Neuronal stem cell (in vitro differentiated cells): ENCODE results near the gene TCF7L1.
A peak's percentile ranks its signal among the peaks of the same experiment; 100 is the strongest.

Source experiments
- DNase-seq: peaks from one replicate; pipeline ENCODE4 v3.0.0-alpha.2; 2013; ENCODE audit warnings: low spot score
- H2AFZ ChIP-seq: one replicate; pipeline ENCODE4 v1.6.1; 2013; ENCODE audit warnings: mild to moderate bottlenecking, low read length, inconsistent platforms
- H2AK5ac ChIP-seq: 2 replicates; pipeline ENCODE4 v1.6.1; 2013; ENCODE audit warnings: low read depth, mild to moderate bottlenecking, inconsistent platforms, low read length, moderate library complexity, mixed read lengths
- H2BK120ac ChIP-seq: 2 replicates; pipeline ENCODE4 v1.6.1; 2013; ENCODE audit warnings: low read depth, mild to moderate bottlenecking, inconsistent platforms, low read length, moderate library complexity, mixed read lengths
- H2BK12ac ChIP-seq: one replicate; pipeline ENCODE4 v1.6.1; 2013; ENCODE audit warnings: low read length, inconsistent platforms
- H2BK15ac ChIP-seq: 2 replicates; pipeline ENCODE4 v1.6.1; 2013; ENCODE audit warnings: mild to moderate bottlenecking, low read length, inconsistent platforms, mixed read lengths
- H2BK5ac ChIP-seq: one replicate; pipeline ENCODE4 v1.6.1; 2013; ENCODE audit warnings: inconsistent platforms, mild to moderate bottlenecking, low read length, moderate library complexity
- H3K14ac ChIP-seq: one replicate; pipeline ENCODE4 v1.6.1; 2013; ENCODE audit warnings: low read length, inconsistent platforms
- H3K18ac ChIP-seq: 2 replicates; pipeline ENCODE4 v1.6.1; 2013; ENCODE audit warnings: low read length, inconsistent platforms
- H3K23ac ChIP-seq: 2 replicates; pipeline ENCODE4 v1.6.1; 2013; ENCODE audit warnings: low read depth, mild to moderate bottlenecking, mixed read lengths, low read length, inconsistent platforms; ENCODE audit not compliant: poor library complexity
- H3K27ac ChIP-seq: replicated peaks from 3 replicates; pipeline ENCODE4 v1.5.1; 2013; ENCODE audit warnings: low read length, inconsistent platforms
- H3K27me3 ChIP-seq, 3 experiments: 2 replicates each; pipeline ENCODE4 v1.6.1; 2013; ENCODE audit warnings: low read length in 3 of 3, mild to moderate bottlenecking in 2 of 3, inconsistent platforms in 1 of 3, low read depth in 1 of 3, mixed read lengths in 1 of 3, moderate library complexity in 1 of 3; ENCODE audit not compliant: control insufficient read depth in 3 of 3, insufficient read depth in 3 of 3
- H3K36me3 ChIP-seq, 2 donors: replicated peaks in 1 of 2; 2 replicates each; pipeline ENCODE4 v1.6.1; 2013; ENCODE audit warnings: low read length in 2 of 2; ENCODE audit not compliant: control insufficient read depth in 2 of 2, insufficient read depth in 2 of 2
- H3K4ac ChIP-seq: 2 replicates; pipeline ENCODE4 v1.6.1; 2013; ENCODE audit warnings: inconsistent platforms, mild to moderate bottlenecking, low read length, moderate library complexity
- H3K4me1 ChIP-seq, 2 donors: 1 replicate in 1 of 2; 2 replicates in 1 of 2; pipeline ENCODE4 v1.6.1; 2013; ENCODE audit warnings: low read length in 2 of 2, low read depth in 1 of 2; ENCODE audit not compliant: control insufficient read depth in 2 of 2, insufficient read depth in 1 of 2
- H3K4me2 ChIP-seq: one replicate; pipeline ENCODE4 v1.6.1; 2013; ENCODE audit warnings: mild to moderate bottlenecking, low read length, inconsistent platforms; ENCODE audit not compliant: insufficient read depth, poor library complexity, severe bottlenecking
- H3K4me3 ChIP-seq, 2 donors: 2 replicates each; pipeline ENCODE4 v1.5.1; 2013; ENCODE audit warnings: low read length in 2 of 2, mild to moderate bottlenecking in 2 of 2, inconsistent platforms in 1 of 2, moderate library complexity in 1 of 2
- H3K79me1 ChIP-seq: one replicate; pipeline ENCODE4 v1.6.1; 2013; ENCODE audit warnings: low read depth, mild to moderate bottlenecking, inconsistent platforms, low read length, moderate library complexity
- H3K9ac ChIP-seq: one replicate; pipeline ENCODE4 v1.6.1; 2013; ENCODE audit warnings: mild to moderate bottlenecking, low read depth, low read length, inconsistent platforms; ENCODE audit not compliant: poor library complexity
- H3K9me3 ChIP-seq, 2 donors: replicated peaks in 1 of 2; 2 replicates each; pipeline versions ENCODE3 to v1.6.1; 2013; ENCODE audit warnings: low read length in 2 of 2, mild to moderate bottlenecking in 2 of 2, inconsistent platforms in 1 of 2, low read depth in 1 of 2, mixed read lengths in 1 of 2, moderate library complexity in 1 of 2; ENCODE audit not compliant: control insufficient read depth in 2 of 2, insufficient read depth in 1 of 2
- H4K8ac ChIP-seq: one replicate; pipeline ENCODE4 v1.6.1; 2013; ENCODE audit warnings: low read depth, mild to moderate bottlenecking, inconsistent platforms, low read length, moderate library complexity
- H4K91ac ChIP-seq: one replicate; pipeline ENCODE4 v1.6.1; 2013; ENCODE audit warnings: low read length, low read depth, mild to moderate bottlenecking, inconsistent platforms; ENCODE audit not compliant: poor library complexity
- WGBS, 2 donors: extraction: QIAGEN DNeasy Blood & Tissue Kit; methylation state at CpG; one replicate each; pipeline ENCODE4 v1.1.7; 2013; ENCODE audit warnings: missing lambda C conversion rate in 2 of 2, mixed read lengths in 1 of 2; ENCODE audit not compliant: insufficient read length in 2 of 2, insufficient replicate concordance in 1 of 2; ENCODE audit errors: extremely low coverage in 2 of 2; 5-methylcytosine and 5-hydroxymethylcytosine counted together

The TCF7L1 gene

GRCh38 chr2:85157345-85157744, 24.2 kb downstream of the TCF7L1 start:
- Histone ChIP-seq H2BK5ac (no peak overlapping the region), H4K91ac (no peak overlapping the region), H2AK5ac (no peak overlapping the region), H3K79me1 (peaks cover 5% of the 10 kb centered on the region), H2BK120ac (no peak overlapping the region), H3K9ac (no peak overlapping the region), H2BK15ac (no peak overlapping the region), H3K14ac (no peak overlapping the region), H2BK12ac (no peak overlapping the region), H3K18ac (no peak overlapping the region), H3K4me1 (peaks cover 2 to 12% of the 10 kb centered on the region in 2 donors), H3K23ac (no peak overlapping the region), H3K9me3 (no peaks in the 10 kb centered on the region), H3K4ac (no peak overlapping the region), H3K27ac (no peak overlapping the region), H4K8ac (no peak overlapping the region), H3K27me3 (no peaks in the 10 kb centered on the region), H3K36me3 (peaks cover 0 to 15% of the 10 kb centered on the region in 2 donors), H3K4me3 (no peak overlapping the region), H3K4me2 (no peak overlapping the region), H2AFZ (no peak overlapping the region)
- DNase-seq = no peak
- WGBS, 2 donors = no CpG with 5 or more reads among the region's 1 CpG

DNA sequence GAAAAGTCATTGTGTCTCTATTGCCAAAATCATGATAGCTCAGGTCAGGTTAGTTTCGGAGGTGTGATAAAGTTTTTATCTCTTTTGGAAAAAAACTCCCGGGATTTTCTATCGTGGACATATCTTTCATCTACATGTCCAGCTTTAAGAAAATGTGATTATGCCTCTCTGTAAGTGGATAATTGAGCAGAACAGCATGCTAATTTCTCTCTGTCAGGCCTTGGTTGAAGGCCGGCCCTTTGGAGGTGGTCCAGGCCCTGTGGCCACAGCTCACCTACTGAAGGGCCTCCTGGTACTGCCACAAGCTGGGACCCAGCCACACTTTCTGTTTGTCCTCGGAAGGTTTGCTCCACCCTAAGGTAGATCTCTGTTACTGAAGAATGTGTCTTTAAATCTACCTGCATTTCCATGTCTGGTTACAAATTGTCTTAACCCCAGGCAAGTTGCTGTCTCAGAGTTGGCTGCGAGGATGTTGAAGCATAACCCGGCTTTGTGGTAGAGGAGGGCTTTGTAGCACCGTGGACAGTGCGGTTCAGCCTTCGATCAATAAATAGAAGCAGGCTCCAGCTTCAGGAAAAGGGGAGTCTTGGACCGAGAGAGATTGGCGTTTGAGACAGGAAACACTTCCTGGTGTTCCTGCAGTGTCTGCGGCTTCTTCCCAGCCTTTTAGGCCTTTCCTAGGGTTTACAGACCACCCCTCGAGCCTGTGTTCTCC, 25.5 kb downstream of the TCF7L1 start:
- DNase-seq = no peak
- peaks cover 0 to 11% of the 10 kb centered on the region in 2 donors for H3K36me3 ChIP-seq
- H3K4me2 ChIP-seq = no peak overlapping the region
- no peak overlapping the region for H3K14ac ChIP-seq
- H3K9ac ChIP-seq = no peak overlapping the region
- H2BK5ac ChIP-seq = no peak overlapping the region
- no peak overlapping the region for H2BK12ac ChIP-seq
- no peak overlapping the region for H2AK5ac ChIP-seq
- no peaks in the 10 kb centered on the region for H3K27me3 ChIP-seq
- H3K27ac ChIP-seq = no peak overlapping the region
- H4K8ac ChIP-seq = no peak overlapping the region
- no peak overlapping the region for H2AFZ ChIP-seq
- no CpG with 5 or more reads among the region's 14 CpGs for WGBS, 2 donors
- H2BK120ac ChIP-seq = no peak overlapping the region
- H3K23ac ChIP-seq = no peak overlapping the region
- no peak overlapping the region for H3K4ac ChIP-seq
- H3K4me3 ChIP-seq = no peak overlapping the region
- H4K91ac ChIP-seq = no peak overlapping the region
- no peaks in the 10 kb centered on the region for H3K9me3 ChIP-seq
- H3K79me1 ChIP-seq = peaks cover 5% of the 10 kb centered on the region
- no peak overlapping the region for H2BK15ac ChIP-seq
- peaks cover 16 to 26% of the 10 kb centered on the region in 2 donors for H3K4me1 ChIP-seq
- H3K18ac ChIP-seq = no peak overlapping the region

GRCh38 chr2:85159589-85159988, 26.4 kb downstream of the TCF7L1 start:
- Histone ChIP-seq H2AFZ (no peak overlapping the region), H3K9ac (peak overlapping the region; percentile 9), H3K23ac (no peak overlapping the region), H2BK15ac (no peak overlapping the region), H3K27ac (no peak overlapping the region), H3K36me3 (peaks cover 0 to 7% of the 10 kb centered on the region in 2 donors), H3K4ac (no peak overlapping the region), H3K4me3 (no peak overlapping the region), H4K8ac (no peak overlapping the region), H2BK12ac (no peak overlapping the region), H4K91ac (no peak overlapping the region), H3K27me3 (no peaks in the 10 kb centered on the region), H3K14ac (peak overlapping the region; percentile 23), H3K4me2 (no peak overlapping the region), H2AK5ac (peak overlapping the region; percentile 11), H3K9me3 (no peaks in the 10 kb centered on the region), H3K18ac (peak overlapping the region; percentile 67), H3K4me1 (peaks cover 25 to 29% of the 10 kb centered on the region in 2 donors), H3K79me1 (peaks cover 5% of the 10 kb centered on the region), H2BK5ac (no peak overlapping the region), H2BK120ac (no peak overlapping the region)
- no peak for DNase-seq
- no CpG with 5 or more reads among the region's 6 CpGs for WGBS, 2 donors

DNA sequence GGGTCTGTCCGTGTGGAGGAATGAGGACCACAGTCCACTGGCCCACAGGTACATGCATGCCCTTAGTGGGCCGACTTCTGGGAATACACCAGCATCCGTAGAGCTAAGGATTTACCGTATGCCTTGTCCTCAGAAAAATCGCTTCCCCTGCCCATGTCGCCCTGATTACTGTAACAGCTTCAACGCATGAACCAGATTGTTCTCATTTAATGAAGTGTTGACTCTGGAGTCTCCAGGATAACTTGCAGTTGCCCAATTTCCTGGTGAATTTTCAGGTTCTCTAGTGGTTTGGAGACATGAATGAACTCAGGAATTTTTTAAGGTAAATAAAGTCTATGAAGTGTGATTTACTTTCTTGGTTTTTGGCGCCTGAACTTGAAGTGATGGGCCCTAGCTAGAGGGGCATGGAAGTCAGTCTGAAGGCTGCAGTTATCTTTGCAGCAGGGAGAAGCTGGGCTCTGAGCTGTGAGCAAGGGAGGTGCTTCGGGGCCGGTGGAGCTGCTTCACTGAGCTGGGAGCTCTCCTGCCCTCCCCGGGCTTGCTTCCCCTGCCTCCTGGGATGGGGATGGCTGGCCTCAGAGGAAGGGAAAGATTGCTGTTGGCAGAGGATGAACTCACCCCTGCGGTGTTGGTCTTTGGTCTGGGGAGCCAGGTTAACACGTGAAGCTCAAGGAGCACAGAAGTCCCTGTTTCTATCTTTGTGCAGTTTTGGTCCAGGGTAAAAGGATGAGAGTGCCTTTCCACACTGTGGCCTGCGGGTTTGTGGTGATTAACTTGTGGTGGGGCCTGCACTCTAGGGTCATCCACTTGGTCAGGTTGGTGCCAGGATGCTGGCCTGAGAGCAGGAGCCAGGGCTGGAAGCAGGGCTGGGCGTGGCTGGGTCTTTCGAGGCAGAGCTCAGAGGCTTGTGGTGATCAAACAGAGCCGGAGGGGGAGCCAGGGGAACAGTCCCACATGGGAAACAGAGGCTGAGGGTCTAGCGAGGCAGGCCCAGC, 28.1 kb downstream of the TCF7L1 start:
- H3K14ac ChIP-seq = peak overlapping the region; percentile 58
- H4K8ac ChIP-seq = no peak overlapping the region
- H3K36me3 ChIP-seq = peaks cover 0 to 4% of the 10 kb centered on the region in 2 donors
- no peak overlapping the region for H3K4me2 ChIP-seq
- no peak overlapping the region for H2BK5ac ChIP-seq
- H3K4ac ChIP-seq = peak overlapping the region; percentile 67
- H3K27me3 ChIP-seq = no peaks in the 10 kb centered on the region
- H3K9me3 ChIP-seq = no peaks in the 10 kb centered on the region
- no peak overlapping the region for H2BK120ac ChIP-seq
- H3K18ac ChIP-seq = peak overlapping the region; percentile 60
- H3K4me1 ChIP-seq = peaks cover 32 to 34% of the 10 kb centered on the region in 2 donors
- no peak overlapping the region for H4K91ac ChIP-seq
- no peak overlapping the region for H3K23ac ChIP-seq
- no peak overlapping the region for H2BK12ac ChIP-seq
- H2AFZ ChIP-seq = no peak overlapping the region
- H3K9ac ChIP-seq = no peak overlapping the region
- no peak for DNase-seq
- no peak overlapping the region for H3K4me3 ChIP-seq
- peaks cover 5% of the 10 kb centered on the region for H3K79me1 ChIP-seq
- peak overlapping the region; percentile 10 for H2AK5ac ChIP-seq
- no peak overlapping the region for H2BK15ac ChIP-seq
- no peak overlapping the region for H3K27ac ChIP-seq
- no CpG with 5 or more reads among the region's 18 CpGs for WGBS, 2 donors
